K562 (cell line): ENCODE results near the gene LGALS7. TPM values are rescaled to one million over a fixed set of nuclear protein-coding genes. Genes with fewer than 3 reads are reported as not detected.

Source experiments
- CC2D1A ChIP-seq: fragments of 450-650 bp; IDR thresholded peaks from 2 replicates; pipeline ENCODE4 v1.6.1; 2017; ENCODE audit warnings: mild to moderate bottlenecking
- IRF2 ChIP-seq: sonication (generic); formaldehyde crosslinking; IDR thresholded peaks from 2 replicates; pipeline ENCODE4 v1.8.1; 2022; ENCODE audit warnings: mild to moderate bottlenecking, missing genetic modification reagents
- JUNB ChIP-seq: fragments of 450-650 bp; formaldehyde crosslinking; conservative IDR thresholded peaks from 2 replicates; pipeline ENCODE4 v1.4.0; 2020; ENCODE audit warnings: mild to moderate bottlenecking
- NFRKB ChIP-seq: fragments of 450-650 bp; IDR thresholded peaks from 2 replicates; pipeline ENCODE4 v1.6.1; 2016; ENCODE audit warnings: low read depth
- POLR2G ChIP-seq: fragments of 200-400 bp; formaldehyde crosslinking; IDR thresholded peaks from 2 replicates; pipeline ENCODE4 v1.6.1; 2017; ENCODE audit warnings: low read depth, mild to moderate bottlenecking, antibody characterized with exemption, low read length, moderate library complexity
- SREBF2 ChIP-seq: sonication (generic); formaldehyde crosslinking; IDR thresholded peaks from 2 replicates; pipeline ENCODE4 v1.4.0; 2020; ENCODE audit warnings: mild to moderate bottlenecking, missing genetic modification reagents
- TFAM ChIP-seq: fragments of 250-450 bp; sonication (Bioruptor Pico); conservative IDR thresholded peaks from 2 replicates; pipeline ENCODE4 v1.5.0; 2021; ENCODE audit warnings: mild to moderate bottlenecking, moderate library complexity
- ZZZ3 ChIP-seq: fragments of 450-650 bp; IDR thresholded peaks from 2 replicates; pipeline ENCODE4 v1.6.1; 2016; ENCODE audit warnings: antibody characterized with exemption, mild to moderate bottlenecking, moderate library complexity
- polyA plus RNA-seq, 8 experiments: library from polyadenylated mRNA; depleted of rRNA in 4 of 8; stranded (reverse) in 5 of 8; unstranded in 3 of 8; fragments of >200 nt; fragmentation: Nextera tagmentation in 2 of 8; fragmentation: Illumina TruSeq in 1 of 8; extraction: Ambion mirVana in 2 of 8; extraction: Trizol in 1 of 8; gene quantifications; 2 replicates each; pipeline versions ENCODE4 v1.2.1 to v1.2.3, GENCODE V29; 2011 to 2014; ENCODE audit warnings: inconsistent platforms in 1 of 8, missing spikeins in 1 of 8
- total RNA-seq, 7 experiments: library from RNA; depleted of rRNA in 6 of 7; stranded (reverse); fragments of >200 nt in 6 of 7; fragmentation: Illumina TruSeq in 2 of 7; extraction: Trizol in 2 of 7; gene quantifications; 2 replicates each; pipeline versions ENCODE4 v1.2.1 to v1.2.3, GENCODE V29; 2011 to 2021; ENCODE audit warnings: low replicate concordance in 1 of 7
- TF ChIP-seq, protein P1 (sequence below): fragments of 450-650 bp; IDR thresholded peaks from 2 replicates; pipeline ENCODE4 v1.6.1; 2016; ENCODE audit warnings: low read depth
- TF ChIP-seq, protein P2 (sequence below): fragments of 200-800 bp; sonication (Bioruptor generic); IDR thresholded peaks from 2 replicates; pipeline ENCODE4 v1.6.1; 2017; ENCODE audit warnings: missing genetic modification characterization, missing compliant biosample characterization
- TF ChIP-seq, protein P3 (sequence below): fragments of 450-650 bp; IDR thresholded peaks from 2 replicates; pipeline ENCODE4 v1.6.1; 2016
- TF ChIP-seq, protein P4 (sequence below): fragments of 250-450 bp; sonication (Bioruptor Pico); IDR thresholded peaks from 2 replicates; pipeline ENCODE4 v1.9.0; 2021; ENCODE audit warnings: mild to moderate bottlenecking, inconsistent platforms

The LGALS7 gene
- total and polyA plus RNA-seq, 9 of the 15 experiments (the other 6 are each of a cell fraction or from before 2014, with no cell fraction given): not detected

DNA sequence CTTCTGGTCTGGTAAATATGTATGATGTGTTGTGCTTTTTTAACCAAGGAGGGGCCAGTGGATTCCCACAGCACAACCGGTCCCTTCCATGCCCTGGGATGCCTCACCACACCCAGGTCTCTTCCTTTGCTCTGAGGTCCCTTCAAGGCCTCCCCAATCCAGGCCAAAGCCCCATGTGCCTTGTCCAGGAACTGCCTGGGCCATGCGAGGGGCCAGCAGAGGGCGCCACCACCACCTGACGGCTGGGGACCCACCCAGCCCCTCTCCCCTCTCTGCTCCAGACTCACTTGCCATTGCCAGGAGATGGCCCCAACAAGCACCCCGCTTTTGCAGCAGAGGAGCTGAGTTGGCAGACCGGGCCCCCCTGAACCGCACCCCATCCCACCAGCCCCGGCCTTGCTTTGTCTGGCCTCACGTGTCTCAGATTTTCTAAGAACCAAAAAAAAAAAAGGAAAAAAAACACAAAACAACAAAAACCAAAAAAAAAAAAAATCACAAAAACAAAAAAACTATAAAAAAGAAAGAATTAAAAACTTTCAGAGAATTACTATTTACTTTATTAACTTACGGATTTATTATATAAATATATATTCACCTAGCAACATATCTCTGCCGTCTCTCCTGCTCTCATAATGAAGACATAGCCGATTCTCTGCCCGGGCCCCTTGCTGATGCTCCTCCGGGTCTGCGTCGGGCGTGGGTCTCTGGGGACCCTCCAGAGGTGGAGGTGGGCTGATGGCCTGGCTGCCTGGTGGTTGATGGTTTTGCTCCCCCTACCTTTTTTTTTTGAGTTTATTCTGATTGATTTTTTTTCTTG is 43.5 kb downstream of the LGALS7 start (continued):
- TF ChIP-seq, protein P1, sequence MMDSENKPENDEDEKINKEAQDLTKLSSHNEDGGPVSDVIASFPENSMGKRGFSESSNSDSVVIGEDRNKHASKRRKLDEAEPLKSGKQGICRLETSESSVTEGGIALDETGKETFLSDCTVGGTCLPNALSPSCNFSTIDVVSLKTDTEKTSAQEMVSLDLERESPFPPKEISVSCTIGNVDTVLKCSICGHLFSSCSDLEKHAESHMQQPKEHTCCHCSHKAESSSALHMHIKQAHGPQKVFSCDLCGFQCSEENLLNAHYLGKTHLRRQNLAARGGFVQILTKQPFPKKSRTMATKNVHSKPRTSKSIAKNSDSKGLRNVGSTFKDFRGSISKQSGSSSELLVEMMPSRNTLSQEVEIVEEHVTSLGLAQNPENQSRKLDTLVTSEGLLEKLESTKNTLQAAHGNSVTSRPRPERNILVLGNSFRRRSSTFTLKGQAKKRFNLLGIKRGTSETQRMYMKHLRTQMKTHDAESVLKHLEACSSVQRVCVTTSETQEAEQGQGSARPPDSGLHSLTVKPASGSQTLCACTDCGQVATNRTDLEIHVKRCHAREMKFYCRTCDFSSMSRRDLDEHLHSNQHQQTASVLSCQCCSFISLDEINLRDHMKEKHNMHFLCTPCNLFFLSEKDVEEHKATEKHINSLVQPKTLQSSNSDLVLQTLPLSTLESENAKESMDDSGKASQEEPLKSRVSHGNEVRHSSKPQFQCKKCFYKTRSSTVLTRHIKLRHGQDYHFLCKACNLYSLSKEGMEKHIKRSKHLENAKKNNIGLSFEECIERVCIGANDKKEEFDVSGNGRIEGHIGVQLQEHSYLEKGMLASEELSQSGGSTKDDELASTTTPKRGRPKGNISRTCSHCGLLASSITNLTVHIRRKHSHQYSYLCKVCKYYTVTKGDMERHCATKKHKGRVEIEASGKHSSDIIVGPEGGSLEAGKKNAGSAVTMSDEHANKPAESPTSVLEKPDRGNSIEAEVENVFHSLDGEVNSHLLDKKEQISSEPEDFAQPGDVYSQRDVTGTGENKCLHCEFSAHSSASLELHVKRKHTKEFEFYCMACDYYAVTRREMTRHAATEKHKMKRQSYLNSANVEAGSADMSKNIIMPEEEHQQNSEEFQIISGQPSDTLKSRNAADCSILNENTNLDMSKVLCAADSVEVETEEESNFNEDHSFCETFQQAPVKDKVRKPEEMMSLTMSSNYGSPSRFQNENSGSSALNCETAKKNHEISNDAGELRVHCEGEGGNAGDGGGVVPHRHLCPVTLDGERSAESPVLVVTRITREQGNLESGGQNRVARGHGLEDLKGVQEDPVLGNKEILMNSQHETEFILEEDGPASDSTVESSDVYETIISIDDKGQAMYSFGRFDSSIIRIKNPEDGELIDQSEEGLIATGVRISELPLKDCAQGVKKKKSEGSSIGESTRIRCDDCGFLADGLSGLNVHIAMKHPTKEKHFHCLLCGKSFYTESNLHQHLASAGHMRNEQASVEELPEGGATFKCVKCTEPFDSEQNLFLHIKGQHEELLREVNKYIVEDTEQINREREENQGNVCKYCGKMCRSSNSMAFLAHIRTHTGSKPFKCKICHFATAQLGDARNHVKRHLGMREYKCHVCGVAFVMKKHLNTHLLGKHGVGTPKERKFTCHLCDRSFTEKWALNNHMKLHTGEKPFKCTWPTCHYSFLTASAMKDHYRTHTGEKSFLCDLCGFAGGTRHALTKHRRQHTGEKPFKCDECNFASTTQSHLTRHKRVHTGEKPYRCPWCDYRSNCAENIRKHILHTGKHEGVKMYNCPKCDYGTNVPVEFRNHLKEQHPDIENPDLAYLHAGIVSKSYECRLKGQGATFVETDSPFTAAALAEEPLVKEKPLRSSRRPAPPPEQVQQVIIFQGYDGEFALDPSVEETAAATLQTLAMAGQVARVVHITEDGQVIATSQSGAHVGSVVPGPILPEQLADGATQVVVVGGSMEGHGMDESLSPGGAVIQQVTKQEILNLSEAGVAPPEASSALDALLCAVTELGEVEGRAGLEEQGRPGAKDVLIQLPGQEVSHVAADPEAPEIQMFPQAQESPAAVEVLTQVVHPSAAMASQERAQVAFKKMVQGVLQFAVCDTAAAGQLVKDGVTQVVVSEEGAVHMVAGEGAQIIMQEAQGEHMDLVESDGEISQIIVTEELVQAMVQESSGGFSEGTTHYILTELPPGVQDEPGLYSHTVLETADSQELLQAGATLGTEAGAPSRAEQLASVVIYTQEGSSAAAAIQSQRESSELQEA: no peak
- TF ChIP-seq, protein P2, sequence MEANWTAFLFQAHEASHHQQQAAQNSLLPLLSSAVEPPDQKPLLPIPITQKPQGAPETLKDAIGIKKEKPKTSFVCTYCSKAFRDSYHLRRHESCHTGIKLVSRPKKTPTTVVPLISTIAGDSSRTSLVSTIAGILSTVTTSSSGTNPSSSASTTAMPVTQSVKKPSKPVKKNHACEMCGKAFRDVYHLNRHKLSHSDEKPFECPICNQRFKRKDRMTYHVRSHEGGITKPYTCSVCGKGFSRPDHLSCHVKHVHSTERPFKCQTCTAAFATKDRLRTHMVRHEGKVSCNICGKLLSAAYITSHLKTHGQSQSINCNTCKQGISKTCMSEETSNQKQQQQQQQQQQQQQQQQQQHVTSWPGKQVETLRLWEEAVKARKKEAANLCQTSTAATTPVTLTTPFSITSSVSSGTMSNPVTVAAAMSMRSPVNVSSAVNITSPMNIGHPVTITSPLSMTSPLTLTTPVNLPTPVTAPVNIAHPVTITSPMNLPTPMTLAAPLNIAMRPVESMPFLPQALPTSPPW: peak; percentile 40
- TF ChIP-seq JUNB (CRISPR knock-in tag) (no peak), SREBF2 (CRISPR knock-in tag) (no peak), TFAM (no peak), NFRKB (no peak), CC2D1A (peak; percentile 21; the same call in 1 of the 2 replicates), IRF2 (CRISPR knock-in tag) (no peak), ZZZ3 (no peak), POLR2G (peak; percentile 54; the same call in 1 of the 2 replicates)
- TF ChIP-seq, protein P3, sequence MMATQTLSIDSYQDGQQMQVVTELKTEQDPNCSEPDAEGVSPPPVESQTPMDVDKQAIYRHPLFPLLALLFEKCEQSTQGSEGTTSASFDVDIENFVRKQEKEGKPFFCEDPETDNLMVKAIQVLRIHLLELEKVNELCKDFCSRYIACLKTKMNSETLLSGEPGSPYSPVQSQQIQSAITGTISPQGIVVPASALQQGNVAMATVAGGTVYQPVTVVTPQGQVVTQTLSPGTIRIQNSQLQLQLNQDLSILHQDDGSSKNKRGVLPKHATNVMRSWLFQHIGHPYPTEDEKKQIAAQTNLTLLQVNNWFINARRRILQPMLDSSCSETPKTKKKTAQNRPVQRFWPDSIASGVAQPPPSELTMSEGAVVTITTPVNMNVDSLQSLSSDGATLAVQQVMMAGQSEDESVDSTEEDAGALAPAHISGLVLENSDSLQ: 0 out of 2 replicates have a peak, but pooled peaks have one; percentile 9
- TF ChIP-seq, protein P4, sequence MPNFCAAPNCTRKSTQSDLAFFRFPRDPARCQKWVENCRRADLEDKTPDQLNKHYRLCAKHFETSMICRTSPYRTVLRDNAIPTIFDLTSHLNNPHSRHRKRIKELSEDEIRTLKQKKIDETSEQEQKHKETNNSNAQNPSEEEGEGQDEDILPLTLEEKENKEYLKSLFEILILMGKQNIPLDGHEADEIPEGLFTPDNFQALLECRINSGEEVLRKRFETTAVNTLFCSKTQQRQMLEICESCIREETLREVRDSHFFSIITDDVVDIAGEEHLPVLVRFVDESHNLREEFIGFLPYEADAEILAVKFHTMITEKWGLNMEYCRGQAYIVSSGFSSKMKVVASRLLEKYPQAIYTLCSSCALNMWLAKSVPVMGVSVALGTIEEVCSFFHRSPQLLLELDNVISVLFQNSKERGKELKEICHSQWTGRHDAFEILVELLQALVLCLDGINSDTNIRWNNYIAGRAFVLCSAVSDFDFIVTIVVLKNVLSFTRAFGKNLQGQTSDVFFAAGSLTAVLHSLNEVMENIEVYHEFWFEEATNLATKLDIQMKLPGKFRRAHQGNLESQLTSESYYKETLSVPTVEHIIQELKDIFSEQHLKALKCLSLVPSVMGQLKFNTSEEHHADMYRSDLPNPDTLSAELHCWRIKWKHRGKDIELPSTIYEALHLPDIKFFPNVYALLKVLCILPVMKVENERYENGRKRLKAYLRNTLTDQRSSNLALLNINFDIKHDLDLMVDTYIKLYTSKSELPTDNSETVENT: no peak
